Measurements from ENCODE around the gene ONECUT3.
A peak's percentile ranks its signal among the peaks of the same experiment; 100 is the strongest.

Gene ONECUT3

GRCh38 chr19:1768248-1768647 lies 14.9 kb downstream of the ONECUT3 start:
- DNase-seq (ENCODE audit: low read depth), result peak; percentile 25

GRCh38 chr19:1768918-1769644 lies 15.8 kb downstream of the ONECUT3 start:
- DNase-seq (ENCODE audit: low read depth), result no peak

GRCh38 chr19:1769645-1769985 lies 16.3 kb downstream of the ONECUT3 start:
- no peak for DNase-seq (ENCODE audit: low read depth)

GRCh38 chr19:1770866-1771576 lies 17.7 kb downstream of the ONECUT3 start:
- DNase-seq (ENCODE audit: low read depth), result no peak

GRCh38 chr19:1773184-1773583 lies 19.9 kb downstream of the ONECUT3 start:
- peak; percentile 75 for DNase-seq (ENCODE audit: low read depth)

- no peak for DNase-seq (ENCODE audit: low read depth)
These were observed 21.9 kb downstream of the ONECUT3 start for GRCh38 chr19:1774989-1775772.

GRCh38 chr19:1775951-1776605 lies 22.8 kb downstream of the ONECUT3 start:
- DNase-seq (ENCODE audit: low read depth), result no peak

- DNase-seq (ENCODE audit: low read depth), result no peak
These were observed 23.4 kb downstream of the ONECUT3 start for GRCh38 chr19:1776606-1777147.

GRCh38 chr19:1777149-1777548 lies 23.8 kb downstream of the ONECUT3 start:
- no peak for DNase-seq (ENCODE audit: low read depth)

- DNase-seq (ENCODE audit: low read depth), result no peak
These were observed 26.3 kb downstream of the ONECUT3 start for GRCh38 chr19:1779574-1779973.

- peak; percentile 52 for DNase-seq (ENCODE audit: low read depth)
These were observed 27.1 kb downstream of the ONECUT3 start for GRCh38 chr19:1780272-1780958.

- no peak for DNase-seq (ENCODE audit: low read depth)
These were observed 29.2 kb downstream of the ONECUT3 start for GRCh38 chr19:1782521-1782920.

GRCh38 chr19:1783354-1783753 lies 30.0 kb downstream of the ONECUT3 start:
- no peak for DNase-seq (ENCODE audit: low read depth)

GRCh38 chr19:1783874-1784273 lies 30.6 kb downstream of the ONECUT3 start:
- DNase-seq (ENCODE audit: low read depth), result no peak

- DNase-seq (ENCODE audit: low read depth), result no peak
These were observed 32.0 kb downstream of the ONECUT3 start for GRCh38 chr19:1785310-1785709.

- DNase-seq (ENCODE audit: low read depth), result no peak
These were observed 33.4 kb downstream of the ONECUT3 start for GRCh38 chr19:1786668-1787067.

- no peak for DNase-seq (ENCODE audit: low read depth)
These were observed 33.8 kb downstream of the ONECUT3 start for GRCh38 chr19:1787116-1787515.

GRCh38 chr19:1789261-1790041 lies 36.1 kb downstream of the ONECUT3 start:
- DNase-seq (ENCODE audit: low read depth), result peak; percentile 12

- no peak for DNase-seq (ENCODE audit: low read depth)
These were observed 36.9 kb downstream of the ONECUT3 start for GRCh38 chr19:1790054-1790792.

GRCh38 chr19:1791879-1792278 lies 38.6 kb downstream of the ONECUT3 start:
- DNase-seq (ENCODE audit: low read depth), result no peak
